Sigmoid colon (tissue), 4 donors: ENCODE measurements around the gene KIAA1614.

ENCODE experiments used
- EP300 ChIP-seq, 4 donors: sonication (generic); formaldehyde crosslinking; IDR thresholded peaks; one replicate each; pipeline ENCODE4 v1.6.1; 2017; ENCODE audit warnings: antibody characterized with exemption in 4 of 4
- POLR2A ChIP-seq, 2 donors: fragments of 450-650 bp; IDR thresholded peaks; one replicate each; pipeline ENCODE4 v1.6.1; 2016; ENCODE audit warnings: antibody characterized with exemption in 2 of 2, mild to moderate bottlenecking in 2 of 2, moderate library complexity in 2 of 2
- POLR2AphosphoS5 ChIP-seq, 4 donors: sonication (generic); formaldehyde crosslinking; IDR thresholded peaks; one replicate each; pipeline ENCODE4 v1.6.1; 2017; ENCODE audit warnings: antibody characterized with exemption in 4 of 4
- TF ChIP-seq, protein P1 (sequence below), 4 experiments: fragments of 450-650 bp in 3 of 4; fragments of 200-600 bp in 1 of 4; IDR thresholded peaks; one replicate each; pipeline ENCODE4 v1.5.1; 2016 to 2019; ENCODE audit warnings: antibody characterized with exemption in 4 of 4, mild to moderate bottlenecking in 3 of 4, moderate library complexity in 2 of 4

DNA sequence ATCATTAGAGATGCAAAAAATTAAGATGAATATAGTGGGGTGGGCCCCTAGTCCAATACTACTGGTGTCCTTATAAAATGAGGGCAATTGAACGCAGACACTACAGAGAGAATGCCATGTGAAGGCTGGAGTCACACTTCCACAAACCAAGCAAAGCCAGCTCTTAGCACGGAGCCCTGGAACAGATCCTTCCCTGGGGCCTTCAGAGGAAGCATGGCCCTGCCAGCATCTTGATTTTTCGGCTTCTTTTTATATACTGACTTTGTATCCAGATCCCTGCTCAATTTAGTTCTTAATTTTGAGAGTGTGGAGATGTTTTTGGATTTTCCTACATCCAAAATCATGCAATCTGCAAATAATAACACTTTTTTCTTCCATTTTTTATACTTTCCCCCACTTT lies 10.2 kb upstream of the KIAA1614 start:
- TF ChIP-seq, protein P1, sequence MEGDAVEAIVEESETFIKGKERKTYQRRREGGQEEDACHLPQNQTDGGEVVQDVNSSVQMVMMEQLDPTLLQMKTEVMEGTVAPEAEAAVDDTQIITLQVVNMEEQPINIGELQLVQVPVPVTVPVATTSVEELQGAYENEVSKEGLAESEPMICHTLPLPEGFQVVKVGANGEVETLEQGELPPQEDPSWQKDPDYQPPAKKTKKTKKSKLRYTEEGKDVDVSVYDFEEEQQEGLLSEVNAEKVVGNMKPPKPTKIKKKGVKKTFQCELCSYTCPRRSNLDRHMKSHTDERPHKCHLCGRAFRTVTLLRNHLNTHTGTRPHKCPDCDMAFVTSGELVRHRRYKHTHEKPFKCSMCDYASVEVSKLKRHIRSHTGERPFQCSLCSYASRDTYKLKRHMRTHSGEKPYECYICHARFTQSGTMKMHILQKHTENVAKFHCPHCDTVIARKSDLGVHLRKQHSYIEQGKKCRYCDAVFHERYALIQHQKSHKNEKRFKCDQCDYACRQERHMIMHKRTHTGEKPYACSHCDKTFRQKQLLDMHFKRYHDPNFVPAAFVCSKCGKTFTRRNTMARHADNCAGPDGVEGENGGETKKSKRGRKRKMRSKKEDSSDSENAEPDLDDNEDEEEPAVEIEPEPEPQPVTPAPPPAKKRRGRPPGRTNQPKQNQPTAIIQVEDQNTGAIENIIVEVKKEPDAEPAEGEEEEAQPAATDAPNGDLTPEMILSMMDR (IDR thresholded peaks at IDR 0.05): no peak
- no peak for TF ChIP-seq EP300 (IDR thresholded peaks at IDR 0.05)
- TF ChIP-seq POLR2A (IDR thresholded peaks at IDR 0.05): no peak
- TF ChIP-seq POLR2AphosphoS5 (IDR thresholded peaks at IDR 0.05): no peak
